ENCODE results near the gene MARK2.

Gene MARK2

GRCh38 chr11:63831326-63831725, 7.6 kb upstream of the MARK2 start:
- DNase-seq = no peak

- no peak for DNase-seq
These were observed 6.6 kb upstream of the MARK2 start for GRCh38 chr11:63832336-63832735.

- no peak for DNase-seq
These were observed 5.9 kb upstream of the MARK2 start for GRCh38 chr11:63833048-63833447.

GRCh38 chr11:63834535-63835157, 4.3 kb upstream of the MARK2 start:
- DNase-seq = no peak

- peak; percentile 70 for DNase-seq
These were observed 3.8 kb upstream of the MARK2 start for GRCh38 chr11:63835158-63835545.

GRCh38 chr11:63837027-63837688, 1.8 kb upstream of the MARK2 start:
- peak; percentile 90 for DNase-seq

GRCh38 chr11:63837739-63838138, 1.2 kb upstream of the MARK2 start:
- DNase-seq = no peak

- DNase-seq = peak; percentile 59
These were observed 696 bp upstream of the MARK2 start for GRCh38 chr11:63838150-63838677.

GRCh38 chr11:63839508-63840355, 822 bp downstream of the MARK2 start:
- no peak for DNase-seq

- no peak for DNase-seq
These were observed 1.6 kb downstream of the MARK2 start for GRCh38 chr11:63840356-63841060.

- DNase-seq = peak; percentile 77
These were observed 2.6 kb downstream of the MARK2 start for GRCh38 chr11:63841554-63841953.

GRCh38 chr11:63843041-63843440, 4.1 kb downstream of the MARK2 start:
- no peak for DNase-seq

- no peak for DNase-seq
These were observed 5.9 kb downstream of the MARK2 start for GRCh38 chr11:63844836-63845235.

GRCh38 chr11:63845303-63845702, 6.4 kb downstream of the MARK2 start:
- peak; percentile 65 for DNase-seq

- DNase-seq = no peak
These were observed 7.0 kb downstream of the MARK2 start for GRCh38 chr11:63845911-63846310.

GRCh38 chr11:63846897-63847296, 8.0 kb downstream of the MARK2 start:
- no peak for DNase-seq

- peak; percentile 85 for DNase-seq
These were observed 8.5 kb downstream of the MARK2 start for GRCh38 chr11:63847363-63847762.

GRCh38 chr11:63849691-63850090, 10.8 kb downstream of the MARK2 start:
- DNase-seq = no peak

- no peak for DNase-seq
These were observed 12.0 kb downstream of the MARK2 start for GRCh38 chr11:63850920-63851319.

GRCh38 chr11:63851364-63851763, 12.5 kb downstream of the MARK2 start:
- DNase-seq = no peak

- DNase-seq = no peak
These were observed 14.6 kb downstream of the MARK2 start for GRCh38 chr11:63853476-63853875.

- no peak for DNase-seq
These were observed 15.8 kb downstream of the MARK2 start for GRCh38 chr11:63854696-63855095.

- no peak for DNase-seq
These were observed 17.1 kb downstream of the MARK2 start for GRCh38 chr11:63855975-63856374.

Data from islet precursor cell (in vitro differentiated cells).